DND-41 (cell line): ENCODE data around the gene TIMM22.

ENCODE experiments used
- ATAC-seq: fragments of 200-7000 bp; cut with Tn5 transposase; 3 replicates; pipeline ENCODE4 v1.9.1; 2021; ENCODE audit warnings: low read depth; ENCODE audit not compliant: insufficient read depth
- DNase-seq: peaks from one replicate; pipeline ENCODE4 v3.0.0-alpha.2; 2020
- H2AFZ ChIP-seq: 2 replicates; pipeline ENCODE4 v1.6.0; 2012; ENCODE audit warnings: low read depth, low read length
- H3K27ac ChIP-seq: 2 replicates; pipeline ENCODE4 v1.5.1; 2012; ENCODE audit warnings: low read length, inconsistent platforms
- H3K27me3 ChIP-seq: fragments of 200-600 bp; sonication (generic); 2 replicates; pipeline ENCODE4 v1.6.0; 2012; ENCODE audit warnings: low read length, mild to moderate bottlenecking, inconsistent platforms; ENCODE audit not compliant: insufficient read depth, poor library complexity
- H3K36me3 ChIP-seq: 2 replicates; pipeline ENCODE4 v1.5.1; 2012; ENCODE audit warnings: low read length, inconsistent platforms; ENCODE audit not compliant: insufficient read depth
- H3K4me1 ChIP-seq: 2 replicates; pipeline ENCODE4 v1.5.1; 2012; ENCODE audit warnings: mild to moderate bottlenecking, low read length; ENCODE audit not compliant: insufficient read depth
- H3K4me2 ChIP-seq: 2 replicates; pipeline ENCODE4 v1.6.0; 2012; ENCODE audit warnings: mild to moderate bottlenecking, moderate library complexity, low read length, inconsistent platforms; ENCODE audit not compliant: insufficient read depth
- H3K4me3 ChIP-seq, 2 experiments: fragments of 200-600 bp in 1 of 2; shearing (Covaris generic) in 1 of 2; 2 replicates each; pipeline ENCODE4 v1.5.1; 2012 to 2016; ENCODE audit warnings: inconsistent platforms in 2 of 2, low read length in 2 of 2, mild to moderate bottlenecking in 2 of 2, low read depth in 1 of 2, moderate library complexity in 1 of 2
- H3K79me2 ChIP-seq: 2 replicates; pipeline ENCODE4 v1.6.0; 2012; ENCODE audit warnings: low read length, inconsistent platforms; ENCODE audit not compliant: insufficient read depth
- H3K9ac ChIP-seq: 2 replicates; pipeline ENCODE4 v1.6.0; 2012; ENCODE audit warnings: low read depth, mild to moderate bottlenecking, inconsistent platforms, low read length, moderate library complexity
- H3K9me3 ChIP-seq: 2 replicates; pipeline ENCODE4 v1.5.1; 2012; ENCODE audit warnings: low read length, moderate library complexity, mild to moderate bottlenecking, inconsistent platforms; ENCODE audit not compliant: insufficient read depth, severe bottlenecking
- H4K20me1 ChIP-seq: 2 replicates; pipeline ENCODE4 v1.6.0; 2012; ENCODE audit warnings: low read length; ENCODE audit not compliant: insufficient read depth
- CTCF ChIP-seq: IDR thresholded peaks from 2 replicates; pipeline ENCODE4 v1.5.1; 2012; ENCODE audit warnings: borderline replicate concordance, low read length, moderate library complexity, mild to moderate bottlenecking; ENCODE audit not compliant: poor library complexity, severe bottlenecking; ENCODE audit errors: extremely low read depth
- EZH2 ChIP-seq: IDR thresholded peaks from 3 replicates; pipeline ENCODE4 v1.6.1; 2012; ENCODE audit warnings: borderline replicate concordance, low read depth, mild to moderate bottlenecking, moderate library complexity, low read length, inconsistent platforms; ENCODE audit not compliant: severe bottlenecking

TIMM22 gene

DNA sequence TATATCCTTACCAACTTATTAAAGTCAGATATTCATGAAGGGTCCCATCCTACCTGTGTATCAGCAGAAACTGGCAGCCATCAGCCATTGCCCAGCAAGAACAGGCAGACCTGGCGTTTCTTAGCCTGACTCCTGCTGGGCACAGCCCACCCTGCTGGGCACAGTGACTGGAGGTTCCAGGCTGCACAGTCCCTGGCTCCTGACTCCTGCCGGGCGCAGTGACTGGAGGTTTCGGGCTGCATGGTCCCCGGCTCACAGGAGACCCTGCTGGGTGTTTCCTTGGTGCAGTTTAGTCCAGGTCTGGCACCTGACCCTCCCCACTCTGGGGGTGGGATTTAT lies 6.7 kb downstream of the TIMM22 start:
- Histone ChIP-seq H3K27me3 (no peaks in the 10 kb centered on the region), H3K4me1 (peaks cover 10% of the 10 kb centered on the region), H3K36me3 (peaks cover 83% of the 10 kb centered on the region), H3K9ac (no peak overlapping the region), H3K4me2 (no peak overlapping the region), H3K4me3 (no peak overlapping the region), H3K79me2 (peaks cover 17% of the 10 kb centered on the region), H4K20me1 (peaks cover 24% of the 10 kb centered on the region), H2AFZ (no peak overlapping the region), H3K9me3 (no peaks in the 10 kb centered on the region), H3K27ac (no peak overlapping the region)
- no peak for ATAC-seq
- DNase-seq: no peak
- no peak for TF ChIP-seq EZH2
- TF ChIP-seq CTCF: no peak

DNA sequence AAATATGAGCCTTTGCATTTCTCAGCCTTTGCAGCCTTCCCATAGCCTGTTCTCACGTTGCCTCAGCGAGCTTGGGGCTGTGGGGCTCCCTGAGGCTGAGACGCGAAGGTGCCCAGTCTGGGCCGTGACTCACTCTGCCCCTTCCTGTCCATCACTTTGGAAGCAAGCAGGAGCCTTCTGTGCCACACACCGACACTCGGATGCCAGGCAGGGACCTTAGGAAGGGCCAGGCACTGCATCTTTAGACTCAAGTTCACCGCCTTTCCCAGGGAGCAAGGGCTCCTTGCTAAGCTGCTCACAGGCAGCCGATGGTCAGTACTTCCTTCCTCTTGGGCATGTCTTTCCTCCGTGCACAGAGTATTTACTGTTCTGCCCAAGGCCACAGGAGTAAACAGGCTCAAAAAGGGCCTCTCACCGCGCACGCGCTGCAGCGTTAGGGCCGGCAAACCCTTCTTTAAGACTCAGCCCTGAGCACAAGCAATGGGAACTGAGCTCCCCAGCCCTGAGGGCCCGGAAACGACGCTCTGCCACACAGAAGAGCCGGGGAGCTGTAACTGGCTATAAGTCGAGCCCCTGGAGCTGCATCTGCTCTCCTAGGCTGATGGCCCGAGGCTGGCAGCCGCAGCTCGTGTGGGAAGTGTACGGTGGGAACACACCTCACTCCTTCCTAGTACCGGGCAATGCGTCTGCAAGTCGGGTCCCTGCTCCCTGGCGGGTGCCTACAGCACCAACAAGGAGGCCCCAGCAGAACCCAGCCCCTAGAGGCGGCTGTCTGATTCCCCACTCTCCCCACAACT lies 7.2 kb downstream of the TIMM22 start:
- no peaks in the 10 kb centered on the region for H3K9me3 ChIP-seq
- H4K20me1 ChIP-seq: peaks cover 20% of the 10 kb centered on the region
- TF ChIP-seq EZH2 (no peak), CTCF (no peak)
- H3K4me3 ChIP-seq: no peak overlapping the region
- H3K27me3 ChIP-seq: no peaks in the 10 kb centered on the region
- DNase-seq (no peak), ATAC-seq (no peak)
- no peak overlapping the region for H2AFZ ChIP-seq
- no peak overlapping the region for H3K4me2 ChIP-seq
- peaks cover 5% of the 10 kb centered on the region for H3K4me1 ChIP-seq
- no peak overlapping the region for H3K27ac ChIP-seq
- H3K36me3 ChIP-seq: peaks cover 87% of the 10 kb centered on the region
- peaks cover 12% of the 10 kb centered on the region; the same call in 1 of the 2 replicates for H3K79me2 ChIP-seq
- no peak overlapping the region for H3K9ac ChIP-seq

GRCh38 chr17:1004769-1005295 lies 7.9 kb downstream of the TIMM22 start:
- peaks cover 7% of the 10 kb centered on the region; the same call in 1 of the 2 replicates for H3K79me2 ChIP-seq
- no peak overlapping the region; the same call in 1 of the 2 replicates for H3K27ac ChIP-seq

More at GRCh38 chr17:1004769-1005295, 7.9 kb downstream of the TIMM22 start:
- no peak for DNase-seq
- no peak for TF ChIP-seq EZH2
- no peak for TF ChIP-seq CTCF
- Histone ChIP-seq H3K36me3 (peaks cover 82% of the 10 kb centered on the region), H3K9ac (no peak overlapping the region), H3K4me3 (no peak overlapping the region), H3K9me3 (no peaks in the 10 kb centered on the region), H3K4me2 (no peak overlapping the region), H2AFZ (no peak overlapping the region), H4K20me1 (peaks cover 15% of the 10 kb centered on the region), H3K4me1 (no peaks in the 10 kb centered on the region; the same call in 1 of the 2 replicates), H3K27me3 (no peaks in the 10 kb centered on the region)
- no peak for ATAC-seq
